AG04449 (cell line): ENCODE results near the gene CCND2.

Experiments
- CTCF ChIA-PET: fragments of 350-600 bp; formaldehyde crosslinking; extraction: SDS; loops from one replicate; lab custom pipeline; 2021; ENCODE audit warnings: antibody characterized with exemption; lab: Yijun Ruan, JAX
- POLR2A ChIA-PET: fragments of 400-600, 350-600 bp; formaldehyde crosslinking; extraction: SDS; loops from one replicate; lab custom pipeline; 2020; ENCODE audit warnings: antibody characterized with exemption, inconsistent platforms; lab: Yijun Ruan, JAX
- DNase-seq: peaks from one replicate; pipeline ENCODE4 v3.0.0-alpha.2; 2010; ENCODE audit warnings: low read depth, low spot score
- H3K4me3 ChIP-seq: 2 replicates; pipeline ENCODE4 v1.5.1; 2011; ENCODE audit warnings: low read depth, mild to moderate bottlenecking, control low read depth, low read length
- CTCF ChIP-seq: IDR thresholded peaks from one replicate; pipeline ENCODE4 v1.5.1; 2011; ENCODE audit warnings: mild to moderate bottlenecking, moderate library complexity, low read length, control low read depth, inconsistent platforms; ENCODE audit not compliant: insufficient read depth; ENCODE audit errors: missing control alignments

The CCND2 gene

GRCh38 chr12:4238577-4238976 is 35.0 kb upstream of the CCND2 start:
- TF ChIP-seq CTCF, result no peak
- DNase-seq, result no peak
- CTCF ChIA-PET, result no interaction called here
- H3K4me3 ChIP-seq, result no peak overlapping the region
- POLR2A ChIA-PET, result no interaction called here

GRCh38 chr12:4239746-4240145 is 33.8 kb upstream of the CCND2 start:
- ChIA-PET CTCF (no interaction called here), POLR2A (no interaction called here)
- H3K4me3 ChIP-seq, result no peak overlapping the region
- no peak for TF ChIP-seq CTCF
- no peak for DNase-seq

- TF ChIP-seq CTCF, result no peak
- ChIA-PET POLR2A (no interaction called here), CTCF (no interaction called here)
- no peak for DNase-seq
- H3K4me3 ChIP-seq, result no peak overlapping the region
Observed at GRCh38 chr12:4240161-4240783, 33.3 kb upstream of the CCND2 start.

- no peak for DNase-seq
- CTCF ChIA-PET, result no interaction called here
- no peak overlapping the region for H3K4me3 ChIP-seq
- no peak for TF ChIP-seq CTCF
- POLR2A ChIA-PET, result no interaction called here
Observed at GRCh38 chr12:4240981-4241380, 32.6 kb upstream of the CCND2 start.

GRCh38 chr12:4241592-4241991 is 32.0 kb upstream of the CCND2 start:
- CTCF ChIA-PET, result no interaction called here
- POLR2A ChIA-PET, result no interaction called here
- DNase-seq, result no peak
- no peak overlapping the region for H3K4me3 ChIP-seq
- TF ChIP-seq CTCF, result no peak

- CTCF ChIA-PET, result no interaction called here
- POLR2A ChIA-PET, result no interaction called here
- TF ChIP-seq CTCF, result no peak
- no peak overlapping the region for H3K4me3 ChIP-seq
- no peak for DNase-seq
Observed at GRCh38 chr12:4242595-4242994, 31.0 kb upstream of the CCND2 start.
